HUES48 (cell line): ENCODE results near the gene RXRB.

Experiments
- H3K27ac ChIP-seq: one replicate; pipeline ENCODE4 v1.7.0; 2013; ENCODE audit warnings: low read depth, low read length, inconsistent platforms
- H3K27me3 ChIP-seq: 2 replicates; pipeline ENCODE4 v1.6.1; 2013; ENCODE audit warnings: mild to moderate bottlenecking, low read length; ENCODE audit not compliant: control insufficient read depth, insufficient read depth
- H3K36me3 ChIP-seq: 2 replicates; pipeline ENCODE4 v1.6.1; 2013; ENCODE audit warnings: low read length; ENCODE audit not compliant: control insufficient read depth, insufficient read depth
- H3K4me1 ChIP-seq: 2 replicates; pipeline ENCODE4 v1.6.1; 2013; ENCODE audit warnings: mild to moderate bottlenecking, low read length; ENCODE audit not compliant: control insufficient read depth, insufficient read depth
- H3K4me3 ChIP-seq: 2 replicates; pipeline ENCODE4 v1.5.1; 2013; ENCODE audit warnings: mild to moderate bottlenecking, low read depth, low read length
- H3K9ac ChIP-seq: 2 replicates; pipeline ENCODE4 v1.6.1; 2013; ENCODE audit warnings: mild to moderate bottlenecking, low read depth, low read length, moderate library complexity
- H3K9me3 ChIP-seq: 2 replicates; pipeline ENCODE4 v1.6.1; 2013; ENCODE audit warnings: low read length; ENCODE audit not compliant: control insufficient read depth, insufficient read depth

Gene RXRB

DNA sequence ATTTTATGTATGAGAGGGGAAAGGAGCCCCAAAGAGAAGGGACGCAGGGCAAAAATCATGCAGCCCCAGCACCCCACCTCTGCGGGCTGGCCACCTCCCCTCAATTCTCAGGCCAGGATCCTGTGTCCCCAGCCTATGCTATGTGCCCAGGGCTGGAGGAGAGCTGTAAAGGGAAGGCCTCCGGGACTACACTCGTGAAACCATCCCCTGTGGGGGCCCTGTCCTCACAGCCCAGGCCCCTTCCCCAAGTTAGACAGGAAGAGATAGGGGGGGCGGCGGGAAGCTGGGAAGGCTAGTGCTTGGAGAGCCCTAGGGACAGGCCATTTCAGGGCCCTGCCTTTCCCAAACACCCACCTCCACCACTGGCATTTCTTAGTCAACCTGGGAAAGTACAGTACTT is 6.8 kb downstream of the RXRB start:
- Histone ChIP-seq H3K4me1 (peaks cover 6% of the 10 kb centered on the region; the same call in 1 of the 2 replicates), H3K36me3 (peaks cover 20% of the 10 kb centered on the region), H3K9me3 (no peaks in the 10 kb centered on the region), H3K4me3 (peak overlapping the region; percentile 36), H3K27me3 (peaks cover 24% of the 10 kb centered on the region), H3K27ac (no peak overlapping the region), H3K9ac (no peak overlapping the region)

DNA sequence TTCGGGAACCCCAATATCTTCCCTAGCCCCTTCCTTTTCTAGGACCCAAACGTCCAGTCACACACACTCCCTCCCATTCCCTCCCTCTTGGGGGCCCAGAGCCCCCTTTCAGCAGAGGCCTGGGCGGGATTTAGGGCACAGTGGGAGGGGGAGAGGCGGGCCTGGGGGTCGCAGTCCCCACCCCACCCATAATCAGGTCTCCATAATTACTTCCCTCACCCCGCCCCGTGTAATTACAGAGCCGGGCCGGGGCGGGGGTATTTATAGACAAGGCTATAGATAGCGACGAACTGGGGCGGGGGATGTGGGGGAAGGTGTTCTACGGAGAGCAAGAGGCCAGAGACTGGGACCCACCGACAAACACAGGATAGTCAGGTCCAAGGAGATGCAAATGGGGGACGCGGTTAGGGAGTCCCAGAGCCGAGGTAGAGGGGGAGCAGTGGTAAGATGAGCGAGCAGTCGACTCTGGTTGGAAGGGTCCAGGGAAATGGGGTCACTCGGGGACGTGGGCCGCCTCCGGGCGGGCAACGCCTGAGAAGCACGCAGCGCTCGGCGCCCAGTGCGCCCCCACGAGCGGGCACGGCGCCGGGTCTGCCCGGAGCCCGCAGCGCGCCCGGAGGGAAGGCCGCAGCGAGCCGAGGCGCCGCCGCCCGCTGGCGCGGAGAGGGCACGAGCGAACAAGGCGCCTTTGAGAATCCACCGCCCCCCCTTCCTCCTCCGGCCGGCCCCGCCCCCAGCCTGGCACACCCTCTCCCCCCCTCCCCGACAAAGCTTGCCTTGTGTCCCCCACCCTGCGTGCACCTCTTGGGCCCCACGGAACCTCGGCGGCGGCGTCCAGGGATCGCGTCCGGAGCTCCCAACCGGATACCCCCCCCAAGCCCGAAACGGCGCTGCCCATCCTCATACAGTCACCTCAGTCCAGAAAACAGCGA is 7.5 kb downstream of the RXRB start:
- Histone ChIP-seq H3K27ac (no peak overlapping the region), H3K9me3 (no peaks in the 10 kb centered on the region), H3K4me3 (peak overlapping the region; percentile 75), H3K36me3 (peaks cover 20% of the 10 kb centered on the region), H3K9ac (no peak overlapping the region), H3K4me1 (peaks cover 6% of the 10 kb centered on the region; the same call in 1 of the 2 replicates), H3K27me3 (peaks cover 24% of the 10 kb centered on the region)

DNA sequence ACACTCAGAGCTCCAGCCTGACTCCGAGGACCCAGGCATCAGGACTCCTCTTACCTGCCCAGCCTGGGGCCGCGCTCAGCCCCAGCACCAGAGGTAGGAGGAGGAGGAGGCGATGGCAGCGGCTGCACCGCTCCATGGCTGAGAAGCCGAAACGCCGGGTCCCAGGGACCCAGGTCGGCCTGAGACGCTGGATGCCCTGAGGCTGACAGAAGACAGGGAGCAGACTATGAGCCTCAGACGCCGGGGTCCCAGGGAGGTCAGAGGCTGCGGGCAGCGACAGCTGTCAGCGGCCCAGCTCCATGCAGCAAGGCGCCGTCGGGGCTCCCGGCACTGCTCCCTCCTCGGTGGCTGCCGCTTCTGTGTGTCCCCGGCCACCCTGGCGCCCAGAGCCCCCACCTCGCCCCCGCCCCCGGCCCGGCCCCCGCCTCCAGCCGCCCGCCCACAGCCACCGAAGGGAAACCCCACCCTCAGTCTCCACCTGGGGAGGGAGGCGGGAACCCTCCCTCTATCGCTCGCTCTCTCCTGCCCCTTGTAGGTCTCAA is 8.3 kb downstream of the RXRB start, which contains the start of gene COL11A2:
Gene COL11A2, minus strand, starts transcription at position 363 of the 542 bp plus-strand sequence. Its CDS starts 227 bp downstream, at position 136.
- Histone ChIP-seq H3K9me3 (no peaks in the 10 kb centered on the region), H3K9ac (no peak within 1 kb of the TSS), H3K4me1 (peaks cover 6% of the 10 kb centered on the region; the same call in 1 of the 2 replicates), H3K36me3 (peaks cover 20% of the 10 kb centered on the region), H3K27ac (no peak within 1 kb of the TSS), H3K27me3 (peaks cover 24% of the 10 kb centered on the region), H3K4me3 (peak within 1 kb of the TSS; percentile 75)

DNA sequence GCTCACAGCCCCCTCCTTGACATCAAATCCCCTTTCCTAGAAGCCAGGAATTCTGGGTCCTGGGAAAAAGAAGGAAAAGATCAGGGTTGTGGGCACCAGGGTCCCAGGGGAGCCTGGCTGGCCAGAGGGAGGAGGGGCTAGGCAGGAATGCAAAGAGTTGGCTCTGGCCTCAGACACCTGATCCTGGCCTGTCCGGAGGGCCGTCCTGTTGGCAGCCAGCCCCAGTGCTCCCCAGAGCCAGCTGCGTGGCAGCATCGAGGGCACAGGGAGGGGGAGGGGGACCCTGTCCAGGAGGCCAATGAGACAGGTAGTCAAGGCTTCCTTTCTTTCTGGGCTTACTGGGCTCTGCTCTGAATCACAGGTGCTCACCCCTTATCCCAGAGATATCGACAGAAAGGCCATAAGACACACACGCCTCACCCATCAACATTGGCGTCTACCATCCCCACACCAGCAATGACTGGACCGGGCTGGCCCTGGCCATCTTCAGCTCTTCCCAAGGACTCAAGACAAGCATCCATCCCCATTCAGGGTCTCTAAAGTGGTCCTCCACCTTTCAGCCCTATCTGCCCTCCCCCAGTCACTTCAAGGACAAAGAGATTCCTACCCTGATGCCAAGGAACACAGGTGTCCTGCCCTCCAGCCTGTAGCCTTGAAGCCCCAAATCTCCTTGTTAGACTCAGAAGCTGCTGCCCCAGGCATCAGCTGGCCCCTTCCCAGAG is 8.9 kb downstream of the RXRB start:
- peak overlapping the region; percentile 49 for H3K4me3 ChIP-seq
- H3K9me3 ChIP-seq, result no peaks in the 10 kb centered on the region
- peaks cover 24% of the 10 kb centered on the region for H3K27me3 ChIP-seq
- peaks cover 20% of the 10 kb centered on the region for H3K36me3 ChIP-seq
- peaks cover 6% of the 10 kb centered on the region; the same call in 1 of the 2 replicates for H3K4me1 ChIP-seq
- H3K27ac ChIP-seq, result no peak overlapping the region
- no peak overlapping the region for H3K9ac ChIP-seq

DNA sequence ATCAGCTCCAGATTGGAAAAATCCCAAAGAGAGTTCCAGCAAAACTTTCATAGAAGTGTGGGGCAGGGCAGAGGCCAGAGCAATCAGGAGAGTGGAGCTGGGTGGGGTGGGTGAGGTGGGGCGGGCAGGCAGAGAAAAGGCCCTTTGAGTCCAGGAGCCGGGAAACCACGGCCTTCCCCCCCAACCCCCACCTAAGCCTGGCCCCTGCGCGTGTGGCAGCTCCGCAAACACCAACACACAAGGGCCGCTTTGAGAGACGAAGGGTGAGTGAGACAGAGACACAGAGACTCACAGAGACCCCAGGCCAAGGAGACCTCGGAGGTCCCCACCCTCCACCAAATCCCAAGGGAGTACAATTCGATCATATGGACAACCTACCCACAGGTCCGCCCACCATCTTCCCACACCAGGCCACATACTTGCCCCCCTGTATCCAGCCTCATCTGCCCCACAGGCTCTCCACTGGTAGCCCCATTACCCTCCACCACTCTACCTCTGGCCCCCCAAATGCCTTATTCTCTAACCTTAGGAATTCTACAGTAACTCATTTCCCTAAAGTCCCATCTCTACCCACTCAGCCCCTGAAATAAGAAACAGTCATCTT is 9.9 kb downstream of the RXRB start:
- H3K9ac ChIP-seq, result no peak overlapping the region
- H3K4me1 ChIP-seq, result peaks cover 6% of the 10 kb centered on the region; the same call in 1 of the 2 replicates
- no peak overlapping the region for H3K27ac ChIP-seq
- H3K27me3 ChIP-seq, result peaks cover 24% of the 10 kb centered on the region
- no peak overlapping the region for H3K4me3 ChIP-seq
- H3K9me3 ChIP-seq, result no peaks in the 10 kb centered on the region
- peaks cover 14% of the 10 kb centered on the region for H3K36me3 ChIP-seq

DNA sequence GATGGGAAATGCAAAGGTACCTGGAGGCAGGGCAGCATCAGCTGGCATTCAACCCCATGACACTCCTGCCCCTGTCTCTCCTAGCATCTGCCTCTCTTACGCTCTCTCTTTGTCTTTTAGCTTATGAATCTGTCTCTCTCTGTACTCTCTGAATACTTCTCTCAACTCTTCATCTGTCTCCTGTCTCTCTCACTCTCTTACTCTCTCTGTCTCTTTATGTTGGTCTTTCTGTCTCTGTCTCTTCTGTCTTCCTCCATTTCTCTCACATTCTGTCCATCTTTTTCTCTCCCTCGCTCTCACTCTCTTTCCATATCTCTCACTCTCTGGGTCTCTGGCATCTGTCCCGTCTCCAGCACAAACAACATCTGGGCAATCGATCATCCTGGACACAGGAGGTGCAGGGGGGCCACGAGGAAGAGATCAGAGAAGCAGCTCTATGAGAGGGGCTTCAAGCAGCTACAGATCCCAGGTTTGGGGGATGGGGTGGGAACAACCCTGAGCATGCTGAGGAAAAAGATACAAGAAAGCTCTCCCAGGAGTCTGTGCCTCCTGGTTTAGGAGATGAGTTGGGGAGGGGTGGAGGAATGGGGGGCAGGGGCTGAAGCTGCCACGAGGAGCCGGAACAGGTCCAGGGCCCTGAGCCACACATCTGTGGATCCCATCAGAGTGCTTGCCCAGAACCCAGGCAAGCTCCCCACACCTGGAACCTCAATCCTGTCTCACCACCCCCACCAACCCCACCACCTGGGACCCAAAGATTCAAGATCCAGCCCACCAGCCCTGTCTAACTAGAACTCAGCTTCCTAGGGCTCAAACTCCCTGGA is 10.6 kb downstream of the RXRB start:
- Histone ChIP-seq H3K36me3 (peaks cover 6% of the 10 kb centered on the region), H3K9ac (no peak overlapping the region), H3K27me3 (peaks cover 24% of the 10 kb centered on the region), H3K4me3 (no peak overlapping the region), H3K27ac (no peak overlapping the region), H3K4me1 (peaks cover 6% of the 10 kb centered on the region; the same call in 1 of the 2 replicates), H3K9me3 (no peaks in the 10 kb centered on the region)

DNA sequence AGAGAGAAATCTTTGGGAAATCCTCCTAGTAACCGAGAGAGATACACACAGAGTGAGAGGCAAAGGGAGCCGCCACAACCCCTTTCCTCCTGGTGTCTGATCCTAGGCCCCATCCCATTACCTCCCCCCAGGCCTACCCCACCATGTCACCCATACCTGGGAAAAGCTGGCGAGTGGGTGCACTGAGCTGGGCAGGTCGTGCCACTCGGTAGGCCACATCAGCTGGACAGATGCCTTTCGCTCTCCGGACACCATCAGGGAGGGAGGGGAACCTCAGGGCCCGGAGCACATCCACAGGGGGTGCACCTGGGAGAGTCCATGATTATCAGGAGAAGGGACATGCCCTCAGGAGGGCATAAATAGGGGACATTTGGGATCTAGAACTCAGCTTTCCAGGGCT is 11.3 kb downstream of the RXRB start:
- Histone ChIP-seq H3K36me3 (peaks cover under 1% of the 10 kb centered on the region; the same call in 1 of the 2 replicates), H3K9ac (no peak overlapping the region), H3K27ac (no peak overlapping the region), H3K4me3 (no peak overlapping the region), H3K27me3 (peaks cover 24% of the 10 kb centered on the region), H3K4me1 (peaks cover 6% of the 10 kb centered on the region; the same call in 1 of the 2 replicates), H3K9me3 (no peaks in the 10 kb centered on the region)

DNA sequence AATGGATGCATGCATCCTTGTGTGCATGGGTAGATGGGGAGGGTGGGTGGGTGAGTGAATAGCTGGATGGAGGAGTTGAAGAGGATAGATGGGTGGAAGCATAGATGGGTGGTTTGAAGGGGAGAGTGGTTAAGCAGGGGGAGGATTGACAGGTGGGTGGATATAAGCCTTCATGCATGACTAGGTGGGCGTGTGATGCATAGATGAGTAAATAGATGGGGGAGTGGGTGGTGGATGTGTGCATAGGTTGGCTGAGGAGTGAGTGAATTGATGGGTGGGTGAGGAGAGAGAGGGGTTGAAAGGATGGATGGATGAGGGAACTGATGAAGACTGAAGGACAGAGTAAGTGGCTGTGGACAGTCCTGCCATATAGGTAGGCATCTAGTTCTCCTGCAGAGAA is 12.7 kb downstream of the RXRB start:
- H3K9ac ChIP-seq, result no peak overlapping the region
- H3K4me1 ChIP-seq, result peaks cover 6% of the 10 kb centered on the region; the same call in 1 of the 2 replicates
- H3K36me3 ChIP-seq, result no peaks in the 10 kb centered on the region
- H3K4me3 ChIP-seq, result no peak overlapping the region
- H3K27me3 ChIP-seq, result peaks cover 22% of the 10 kb centered on the region
- H3K27ac ChIP-seq, result no peak overlapping the region
- H3K9me3 ChIP-seq, result no peaks in the 10 kb centered on the region

DNA sequence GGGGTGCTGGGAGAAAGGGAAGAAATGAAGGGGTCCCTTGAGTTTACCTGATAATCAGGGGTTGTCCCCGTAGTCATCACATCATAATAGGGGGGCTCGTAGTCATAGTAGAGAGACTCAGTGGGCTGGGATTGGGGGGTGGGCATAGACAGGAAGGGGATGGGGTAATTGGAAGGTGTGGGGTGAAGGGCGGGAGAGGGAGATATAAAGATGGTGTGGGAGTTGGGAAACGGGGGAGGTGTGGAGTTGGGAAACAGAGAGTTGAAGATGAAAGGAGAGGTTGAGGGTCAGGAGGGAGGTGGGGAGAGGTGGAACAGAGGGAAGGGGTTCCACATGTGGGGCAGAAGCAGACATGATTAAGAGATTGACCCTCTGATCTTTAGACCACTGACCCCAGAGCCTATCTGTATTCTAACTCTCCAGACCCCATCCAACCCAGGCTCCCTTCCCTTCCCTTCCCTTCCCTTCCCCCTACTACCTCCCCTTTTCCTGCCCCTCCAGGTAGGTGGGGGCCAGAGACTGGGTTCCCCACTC is 14.7 kb downstream of the RXRB start:
- H3K9me3 ChIP-seq, result no peaks in the 10 kb centered on the region
- no peak overlapping the region for H3K4me3 ChIP-seq
- H3K4me1 ChIP-seq, result no peaks in the 10 kb centered on the region
- H3K36me3 ChIP-seq, result no peaks in the 10 kb centered on the region
- H3K27ac ChIP-seq, result no peak overlapping the region
- no peak overlapping the region for H3K9ac ChIP-seq
- H3K27me3 ChIP-seq, result peaks cover 2% of the 10 kb centered on the region; the same call in 1 of the 2 replicates

DNA sequence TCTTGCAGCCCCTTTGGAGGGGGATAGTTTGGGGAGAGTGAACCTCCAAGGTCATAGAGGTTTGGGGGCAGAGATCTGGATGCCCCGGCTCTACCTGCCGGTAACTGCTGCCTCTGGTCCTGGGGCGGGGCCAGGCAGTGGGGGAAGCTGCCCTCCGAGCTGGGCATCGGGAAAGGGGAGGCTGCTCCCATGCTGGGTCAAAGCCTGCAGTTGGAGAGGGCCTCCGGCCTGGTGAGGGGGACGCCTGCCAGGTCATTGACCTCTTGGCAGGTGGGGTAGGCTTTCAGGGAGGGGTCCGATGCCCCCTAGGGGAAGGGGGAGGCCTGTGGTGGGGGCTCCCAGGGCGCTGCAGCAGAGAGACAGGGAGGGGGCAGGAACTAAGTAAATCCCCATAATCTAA is 15.3 kb downstream of the RXRB start:
- Histone ChIP-seq H3K9me3 (no peaks in the 10 kb centered on the region), H3K4me3 (no peak overlapping the region), H3K27ac (no peak overlapping the region), H3K36me3 (no peaks in the 10 kb centered on the region), H3K9ac (no peak overlapping the region), H3K27me3 (no peaks in the 10 kb centered on the region), H3K4me1 (no peaks in the 10 kb centered on the region)
